ENCODE data around the gene MRAP2.

DNA sequence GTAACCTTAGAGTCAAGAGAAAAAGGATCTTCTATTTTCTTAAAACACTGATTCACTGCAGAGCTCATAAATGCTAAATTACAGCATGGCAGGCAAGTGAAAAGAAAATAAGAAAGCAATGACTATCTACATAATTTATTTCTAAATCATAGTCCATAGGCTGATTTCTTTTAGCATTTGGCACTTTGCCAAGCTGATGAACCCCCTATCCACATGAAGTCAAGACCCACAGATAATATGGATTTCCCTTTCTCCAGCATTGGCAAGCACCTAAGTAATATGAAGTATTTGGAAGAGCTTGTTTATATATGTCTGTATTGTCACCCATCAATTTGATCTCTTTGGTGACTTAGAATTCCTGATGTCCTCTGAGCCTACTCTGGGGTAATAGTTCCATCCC, 47.9 kb upstream of the MRAP2 start:
- no peak for TF ChIP-seq EZH2 (IDR thresholded peaks at IDR 0.05; ENCODE audit: borderline replicate concordance, low read length)
- TF ChIP-seq, protein P1, sequence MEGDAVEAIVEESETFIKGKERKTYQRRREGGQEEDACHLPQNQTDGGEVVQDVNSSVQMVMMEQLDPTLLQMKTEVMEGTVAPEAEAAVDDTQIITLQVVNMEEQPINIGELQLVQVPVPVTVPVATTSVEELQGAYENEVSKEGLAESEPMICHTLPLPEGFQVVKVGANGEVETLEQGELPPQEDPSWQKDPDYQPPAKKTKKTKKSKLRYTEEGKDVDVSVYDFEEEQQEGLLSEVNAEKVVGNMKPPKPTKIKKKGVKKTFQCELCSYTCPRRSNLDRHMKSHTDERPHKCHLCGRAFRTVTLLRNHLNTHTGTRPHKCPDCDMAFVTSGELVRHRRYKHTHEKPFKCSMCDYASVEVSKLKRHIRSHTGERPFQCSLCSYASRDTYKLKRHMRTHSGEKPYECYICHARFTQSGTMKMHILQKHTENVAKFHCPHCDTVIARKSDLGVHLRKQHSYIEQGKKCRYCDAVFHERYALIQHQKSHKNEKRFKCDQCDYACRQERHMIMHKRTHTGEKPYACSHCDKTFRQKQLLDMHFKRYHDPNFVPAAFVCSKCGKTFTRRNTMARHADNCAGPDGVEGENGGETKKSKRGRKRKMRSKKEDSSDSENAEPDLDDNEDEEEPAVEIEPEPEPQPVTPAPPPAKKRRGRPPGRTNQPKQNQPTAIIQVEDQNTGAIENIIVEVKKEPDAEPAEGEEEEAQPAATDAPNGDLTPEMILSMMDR (IDR thresholded peaks at IDR 0.05; ENCODE audit: low read length) = no peak

Measured in OCI-LY1 (cell line).